GM12874 (cell line): ENCODE results near the gene POTEF.
"Not testable (repeated sequence)": the region's sequence is repeated elsewhere in the genome, so short reads cannot be mapped to it uniquely, and the experiment has no call there.

Experiments used
- TF ChIP-seq, protein P1 (sequence below): IDR thresholded peaks from 2 replicates; pipeline ENCODE4 v1.5.1; 2011; ENCODE audit warnings: low read depth, mild to moderate bottlenecking, control low read depth, low read length, moderate library complexity; ENCODE audit not compliant: insufficient read depth

The POTEF gene

DNA sequence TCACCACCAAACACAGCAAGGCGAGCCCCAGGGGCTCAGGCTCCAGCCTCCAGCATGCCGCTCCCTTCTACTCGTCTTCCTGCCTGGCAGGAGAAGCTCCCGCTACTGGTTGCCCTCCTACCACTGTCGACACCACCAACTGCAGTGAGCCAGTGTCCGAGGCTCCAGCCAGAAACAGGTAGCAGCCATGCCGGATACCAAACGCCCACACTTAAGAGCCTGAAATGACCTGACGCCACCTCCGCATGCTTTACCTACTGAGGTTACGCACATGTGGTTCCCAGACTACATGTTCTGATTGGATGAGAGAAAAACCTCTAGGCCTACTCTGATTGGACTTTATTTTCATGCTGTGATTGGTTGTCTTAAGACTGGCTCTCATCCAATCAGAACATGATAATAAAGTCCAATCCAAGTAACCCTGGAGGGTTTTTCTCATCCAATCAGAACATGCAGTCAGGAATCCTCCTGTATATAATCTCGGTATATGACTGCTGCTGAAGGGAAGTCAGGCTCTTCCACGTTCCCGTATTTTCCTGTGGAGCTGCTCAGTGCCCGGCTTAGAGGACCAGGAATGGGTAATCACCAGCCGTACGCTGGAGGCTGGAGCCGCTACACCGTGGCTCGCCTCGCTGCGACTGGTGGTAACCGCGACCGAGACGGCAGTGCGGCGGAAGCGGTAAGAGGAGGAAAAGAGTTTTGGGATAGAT, at the start of gene POTEF:
TSS of gene POTEF (minus strand) at position 103 of the 710 bp plus-strand sequence. CDS start 8,707 bp downstream, outside the sequence.
- TF ChIP-seq, protein P1, sequence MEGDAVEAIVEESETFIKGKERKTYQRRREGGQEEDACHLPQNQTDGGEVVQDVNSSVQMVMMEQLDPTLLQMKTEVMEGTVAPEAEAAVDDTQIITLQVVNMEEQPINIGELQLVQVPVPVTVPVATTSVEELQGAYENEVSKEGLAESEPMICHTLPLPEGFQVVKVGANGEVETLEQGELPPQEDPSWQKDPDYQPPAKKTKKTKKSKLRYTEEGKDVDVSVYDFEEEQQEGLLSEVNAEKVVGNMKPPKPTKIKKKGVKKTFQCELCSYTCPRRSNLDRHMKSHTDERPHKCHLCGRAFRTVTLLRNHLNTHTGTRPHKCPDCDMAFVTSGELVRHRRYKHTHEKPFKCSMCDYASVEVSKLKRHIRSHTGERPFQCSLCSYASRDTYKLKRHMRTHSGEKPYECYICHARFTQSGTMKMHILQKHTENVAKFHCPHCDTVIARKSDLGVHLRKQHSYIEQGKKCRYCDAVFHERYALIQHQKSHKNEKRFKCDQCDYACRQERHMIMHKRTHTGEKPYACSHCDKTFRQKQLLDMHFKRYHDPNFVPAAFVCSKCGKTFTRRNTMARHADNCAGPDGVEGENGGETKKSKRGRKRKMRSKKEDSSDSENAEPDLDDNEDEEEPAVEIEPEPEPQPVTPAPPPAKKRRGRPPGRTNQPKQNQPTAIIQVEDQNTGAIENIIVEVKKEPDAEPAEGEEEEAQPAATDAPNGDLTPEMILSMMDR = not testable (repeated sequence)

- TF ChIP-seq, protein P1 = no peak
Measured at GRCh38 chr2:130169896-130170295, 40.9 kb upstream of the POTEF start.

DNA sequence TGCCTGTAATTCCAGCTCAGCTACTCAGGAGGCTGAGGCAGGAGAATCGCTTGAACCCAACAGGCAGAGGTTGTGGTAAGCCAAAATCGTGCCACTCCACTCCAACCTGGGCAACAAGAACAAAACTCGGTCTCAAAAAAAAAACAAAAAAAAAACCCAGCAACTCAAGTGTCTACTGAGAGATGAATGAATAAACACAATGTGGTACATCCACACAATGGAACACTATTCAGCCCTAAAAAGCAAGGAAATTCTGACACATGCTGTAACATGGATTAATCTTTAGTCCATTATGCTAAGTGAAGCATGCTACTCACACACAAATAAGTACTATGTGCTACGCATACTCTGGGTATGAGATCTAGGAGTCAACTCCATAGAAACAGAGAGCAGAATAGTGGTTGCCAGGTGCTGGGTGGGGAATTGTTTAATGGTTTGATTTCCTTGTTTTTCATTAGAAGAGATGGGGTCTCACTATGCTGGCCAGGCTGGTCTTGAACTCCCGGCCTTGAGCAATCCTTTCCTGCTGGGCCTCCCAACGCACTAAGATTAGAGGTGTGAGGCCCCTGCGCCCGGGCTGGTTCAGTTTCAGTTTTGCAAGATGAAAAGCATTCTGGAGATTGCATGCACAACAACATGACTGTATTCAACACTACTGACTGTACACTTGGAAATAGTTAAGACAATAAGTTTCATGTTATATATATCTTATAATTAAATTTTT, 36.4 kb upstream of the POTEF start:
- TF ChIP-seq, protein P1 = no peak

DNA sequence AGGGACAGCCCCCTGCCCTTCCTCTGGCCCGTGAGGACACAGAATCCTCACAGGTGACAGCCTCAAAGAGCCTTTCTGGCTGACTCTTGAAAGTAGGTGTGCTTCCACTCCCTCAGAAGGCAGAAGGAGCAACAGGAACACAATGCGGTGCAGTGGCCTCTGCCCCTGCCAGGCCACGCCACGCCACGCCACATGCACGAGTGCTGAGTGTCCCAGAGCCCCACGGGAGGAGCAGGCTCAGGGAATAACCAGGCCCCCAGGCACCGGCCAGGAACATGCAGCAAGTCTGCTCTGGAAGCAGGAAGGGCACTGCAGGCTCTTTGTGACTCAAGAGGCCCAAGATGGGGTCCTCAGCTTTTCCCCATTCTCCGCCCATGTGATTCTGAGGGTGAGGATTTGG, 33.9 kb upstream of the POTEF start:
- TF ChIP-seq, protein P1 = no peak

GRCh38 chr2:130160131-130160530, 31.1 kb upstream of the POTEF start:
- TF ChIP-seq, protein P1 = no peak

GRCh38 chr2:130158631-130159030, 29.6 kb upstream of the POTEF start:
- TF ChIP-seq, protein P1 = no peak

GRCh38 chr2:130157825-130158514, 28.9 kb upstream of the POTEF start:
- TF ChIP-seq, protein P1 = peak; percentile 16; the same call in 1 of the 2 replicates
